H9 (cell line): ENCODE results near the gene GBGT1. TPM values are rescaled to one million over a fixed set of nuclear protein-coding genes. Genes with fewer than 3 reads are reported as not detected.

Experiments
- DNase-seq: peaks from one replicate; pipeline ENCODE4 v3.0.0-alpha.2; 2017
- H2AFZ ChIP-seq: one replicate; pipeline ENCODE4 v1.6.1; 2013; ENCODE audit warnings: mild to moderate bottlenecking, low read length, control low read depth, moderate library complexity
- H2AK5ac ChIP-seq: 2 replicates; pipeline ENCODE4 v1.6.1; 2013; ENCODE audit warnings: low read length, control low read depth, mixed read lengths; ENCODE audit not compliant: insufficient read length
- H2BK120ac ChIP-seq: one replicate; pipeline ENCODE4 v1.6.1; 2013; ENCODE audit warnings: low read depth, mild to moderate bottlenecking, low read length, control low read depth, inconsistent platforms; ENCODE audit not compliant: poor library complexity, severe bottlenecking
- H2BK12ac ChIP-seq: 2 replicates; pipeline ENCODE4 v1.6.1; 2013; ENCODE audit warnings: low read length, control low read depth, mixed read lengths, low read depth; ENCODE audit not compliant: insufficient read length
- H2BK15ac ChIP-seq: 2 replicates; pipeline ENCODE4 v1.6.1; 2013; ENCODE audit warnings: low read depth, low read length, control low read depth
- H2BK20ac ChIP-seq: one replicate; pipeline ENCODE4 v1.6.1; 2013; ENCODE audit warnings: low read depth, mild to moderate bottlenecking, low read length, control low read depth, inconsistent platforms; ENCODE audit not compliant: poor library complexity, severe bottlenecking
- H2BK5ac ChIP-seq: 2 replicates; pipeline ENCODE4 v1.6.1; 2013; ENCODE audit warnings: low read length, control low read depth, mixed read lengths; ENCODE audit not compliant: insufficient read length
- H3K14ac ChIP-seq: 2 replicates; pipeline ENCODE4 v1.6.1; 2013; ENCODE audit warnings: low read length, control low read depth; ENCODE audit not compliant: insufficient read depth
- H3K18ac ChIP-seq: 2 replicates; pipeline ENCODE4 v1.6.1; 2013; ENCODE audit warnings: low read depth, mild to moderate bottlenecking, mixed read lengths, low read length, control low read depth; ENCODE audit not compliant: insufficient read length
- H3K23ac ChIP-seq: 2 replicates; pipeline ENCODE4 v1.6.1; 2013; ENCODE audit warnings: low read length, control low read depth, mixed read lengths, low read depth; ENCODE audit not compliant: insufficient read length
- H3K23me2 ChIP-seq: 2 replicates; pipeline ENCODE4 v1.6.1; 2013; ENCODE audit warnings: low read depth, mild to moderate bottlenecking, mixed read lengths, low read length, control low read depth; ENCODE audit not compliant: insufficient read length, poor library complexity, severe bottlenecking
- H3K27ac ChIP-seq: 2 replicates; pipeline ENCODE4 v1.5.1; 2013; ENCODE audit warnings: low read length, control low read depth, mixed read lengths, low read depth; ENCODE audit not compliant: insufficient read length
- H3K27me3 ChIP-seq: 2 replicates; pipeline ENCODE4 v1.6.1; 2013; ENCODE audit warnings: low read length, control low read depth, inconsistent platforms; ENCODE audit not compliant: insufficient read depth
- H3K4ac ChIP-seq: 2 replicates; pipeline ENCODE4 v1.6.1; 2013; ENCODE audit warnings: low read depth, mild to moderate bottlenecking, control low read depth, inconsistent platforms, low read length, moderate library complexity
- H3K4me1 ChIP-seq: 2 replicates; pipeline ENCODE4 v1.6.1; 2013; ENCODE audit warnings: low read length, control low read depth, inconsistent platforms; ENCODE audit not compliant: insufficient read depth
- H3K4me2 ChIP-seq: 2 replicates; pipeline ENCODE4 v1.6.1; 2013; ENCODE audit warnings: low read length, control low read depth, mixed read lengths; ENCODE audit not compliant: insufficient read length, insufficient read depth
- H3K56ac ChIP-seq: 2 replicates; pipeline ENCODE4 v1.6.1; 2013; ENCODE audit warnings: low read depth, mild to moderate bottlenecking, mixed read lengths, low read length, control low read depth; ENCODE audit not compliant: insufficient read length
- H3K79me1 ChIP-seq: 2 replicates; pipeline ENCODE4 v1.6.1; 2013; ENCODE audit warnings: low read depth, mild to moderate bottlenecking, moderate library complexity, low read length, control low read depth, inconsistent platforms; ENCODE audit not compliant: insufficient read depth, poor library complexity, severe bottlenecking
- H3K79me2 ChIP-seq: 2 replicates; pipeline ENCODE4 v1.6.1; 2013; ENCODE audit warnings: low read length, control low read depth, inconsistent platforms; ENCODE audit not compliant: insufficient read depth
- H3K9ac ChIP-seq: 2 replicates; pipeline ENCODE4 v1.6.1; 2013; ENCODE audit warnings: low read length, control low read depth, mixed read lengths; ENCODE audit not compliant: insufficient read length; ENCODE audit errors: extremely low read depth
- H3K9me3 ChIP-seq: one replicate; pipeline ENCODE4 v1.6.1; 2013; ENCODE audit warnings: low read depth, low read length, inconsistent platforms; ENCODE audit not compliant: control insufficient read depth
- H3T11ph ChIP-seq: one replicate; pipeline ENCODE4 v1.6.1; 2013; ENCODE audit warnings: mild to moderate bottlenecking, low read length, control low read depth, inconsistent platforms
- H4K20me1 ChIP-seq: one replicate; pipeline ENCODE4 v1.6.1; 2013; ENCODE audit not compliant: control insufficient read depth, insufficient read length, insufficient read depth
- H4K5ac ChIP-seq: 2 replicates; pipeline ENCODE4 v1.6.1; 2013; ENCODE audit warnings: low read depth, mild to moderate bottlenecking, mixed read lengths, low read length, control low read depth; ENCODE audit not compliant: insufficient read length
- H4K8ac ChIP-seq: replicated peaks from 2 replicates; pipeline ENCODE4 v1.6.1; 2013; ENCODE audit warnings: low read length, control low read depth, mixed read lengths, low read depth; ENCODE audit not compliant: insufficient read length
- H4K91ac ChIP-seq: 2 replicates; pipeline ENCODE4 v1.6.1; 2013; ENCODE audit warnings: low read depth, mild to moderate bottlenecking, moderate library complexity, mixed read lengths, low read length, control low read depth; ENCODE audit not compliant: insufficient read length
- H3K27ac Mint-ChIP-seq, 3 experiments: 2 replicates in 2 of 3; 3 replicates in 1 of 3; pipeline ENCODE4 v1.8.0; 2020 to 2021; ENCODE audit warnings: mixed read lengths in 3 of 3, mild to moderate bottlenecking in 1 of 3, moderate library complexity in 1 of 3
- H3K27me3 Mint-ChIP-seq: 2 replicates; pipeline ENCODE4 v1.8.0; 2021; ENCODE audit warnings: low read depth, mild to moderate bottlenecking, moderate library complexity, mixed read lengths
- H3K36me3 Mint-ChIP-seq, 3 experiments: 2 replicates in 2 of 3; 3 replicates in 1 of 3; pipeline ENCODE4 v1.8.0; 2020 to 2021; ENCODE audit warnings: low read depth in 3 of 3, mixed read lengths in 3 of 3; ENCODE audit not compliant: insufficient read depth in 1 of 3
- H3K4me1 Mint-ChIP-seq, 2 experiments: 2 replicates each; pipeline ENCODE4 v1.8.0; 2020; ENCODE audit warnings: mixed read lengths in 2 of 2
- H3K4me3 Mint-ChIP-seq, 2 experiments: 2 replicates in 1 of 2; 3 replicates in 1 of 2; pipeline ENCODE4 v1.8.0; 2020 to 2021; ENCODE audit warnings: mild to moderate bottlenecking in 2 of 2, mixed read lengths in 2 of 2, moderate library complexity in 1 of 2
- H3K9me3 Mint-ChIP-seq, 2 experiments: 2 replicates in 1 of 2; 3 replicates in 1 of 2; pipeline ENCODE4 v1.8.0; 2020; ENCODE audit warnings: mild to moderate bottlenecking in 2 of 2, mixed read lengths in 2 of 2, moderate library complexity in 1 of 2
- CTCF ChIP-seq: fragments of 200-600 bp; sonication (generic); conservative IDR thresholded peaks from 3 replicates; pipeline ENCODE4 v1.8.0; 2021; ENCODE audit warnings: antibody characterized with exemption, mild to moderate bottlenecking
- WGBS: extraction: QIAGEN DNeasy Blood & Tissue Kit; methylation state at CpG from one replicate; pipeline ENCODE4 v1.1.7; 2013; ENCODE audit warnings: missing lambda C conversion rate, low lambda C conversion rate, mixed read lengths; ENCODE audit not compliant: insufficient read length; ENCODE audit errors: extremely low coverage; 5-methylcytosine and 5-hydroxymethylcytosine counted together
- total RNA-seq: library from RNA; stranded (reverse); gene quantifications from 2 replicates; pipeline ENCODE4 v1.2.1, GENCODE V29; 2021

GBGT1 gene
- total RNA-seq, 1 experiment from 2014 or later, result 9.3 TPM

GRCh38 chr9:133186736-133187135, 23.0 kb upstream of the GBGT1 start:
- Mint-ChIP-seq H3K4me3 (no peak overlapping the region), H3K4me1 (peaks cover 2 to 7% of the 10 kb centered on the region in 2 experiments; a peak in 3 of 4 replicates), H3K27ac (no peak overlapping the region), H3K36me3 (no peaks in the 10 kb centered on the region; a peak in 1 of 7 replicates), H3K27me3 (peaks cover 72% of the 10 kb centered on the region), H3K9me3 (no peaks in the 10 kb centered on the region; a peak in 1 of 5 replicates)
- no peak overlapping the region for H3K4ac ChIP-seq
- H3K4me1 ChIP-seq, result no peaks in the 10 kb centered on the region
- no peak overlapping the region for H3T11ph ChIP-seq
- H2BK120ac ChIP-seq, result no peak overlapping the region
- no peaks in the 10 kb centered on the region for H3K27me3 ChIP-seq
- H3K79me1 ChIP-seq, result no peaks in the 10 kb centered on the region
- H2BK15ac ChIP-seq, result no peak overlapping the region
- H3K18ac ChIP-seq, result no peak overlapping the region
- H2AFZ ChIP-seq, result no peak overlapping the region
- H3K23me2 ChIP-seq, result no peaks in the 10 kb centered on the region
- no peak overlapping the region for H3K9ac ChIP-seq
- H3K23ac ChIP-seq, result no peak overlapping the region
- H2BK20ac ChIP-seq, result no peak overlapping the region
- H3K56ac ChIP-seq, result no peak overlapping the region
- no peaks in the 10 kb centered on the region for H4K20me1 ChIP-seq
- no peak overlapping the region for H2BK5ac ChIP-seq
- H2AK5ac ChIP-seq, result no peak overlapping the region
- DNase-seq, result no peak
- H4K91ac ChIP-seq, result no peak overlapping the region
- H3K27ac ChIP-seq, result no peak overlapping the region
- H4K5ac ChIP-seq, result no peak overlapping the region
- WGBS, result no CpG with 5 or more reads among the region's 6 CpGs
- no peaks in the 10 kb centered on the region for H3K79me2 ChIP-seq
- TF ChIP-seq CTCF, result no peak
- no peak overlapping the region for H4K8ac ChIP-seq
- no peaks in the 10 kb centered on the region for H3K9me3 ChIP-seq
- H3K4me2 ChIP-seq, result no peak overlapping the region
- no peak overlapping the region for H2BK12ac ChIP-seq
- no peak overlapping the region for H3K14ac ChIP-seq
